Endothelial cell of umbilical vein (primary cell): Measurements from ENCODE around the gene CALD1.

Source experiments
- CTCF ChIP-seq, 2 donors: IDR thresholded peaks; 1 replicate in 1 of 2; 2 replicates in 1 of 2; pipeline ENCODE4 v1.5.1; 2011; ENCODE audit warnings: low read length in 2 of 2, mild to moderate bottlenecking in 2 of 2, moderate library complexity in 2 of 2, control low read depth in 1 of 2, inconsistent platforms in 1 of 2, low read depth in 1 of 2; ENCODE audit not compliant: insufficient read depth in 1 of 2; ENCODE audit errors: extremely low read depth in 1 of 2
- EZH2 ChIP-seq: IDR thresholded peaks from 2 replicates; pipeline ENCODE4 v1.6.1; 2012; ENCODE audit warnings: borderline replicate concordance, low read depth, mild to moderate bottlenecking, moderate library complexity, low read length, inconsistent platforms; ENCODE audit not compliant: severe bottlenecking
- JUN ChIP-seq: IDR thresholded peaks from 2 replicates; pipeline ENCODE4 v1.6.1; 2011; ENCODE audit warnings: borderline replicate concordance, low read depth; ENCODE audit not compliant: insufficient read length, insufficient read depth
- POLR2A ChIP-seq: IDR thresholded peaks from 2 replicates; pipeline ENCODE4 v1.6.1; 2012; ENCODE audit warnings: low read depth, mild to moderate bottlenecking, control low read depth, low read length

- no peak for TF ChIP-seq CTCF (IDR thresholded peaks at IDR 0.05; ENCODE audit: extremely low read depth in 1 of 2, insufficient read depth in 1 of 2, low read depth in 1 of 2, low read length in 2 of 2)
- TF ChIP-seq EZH2, result no peak
- TF ChIP-seq JUN, result peak; percentile 7
- peak; percentile 71 for TF ChIP-seq POLR2A
Measured at GRCh38 chr7:134813663-134814396, 34.4 kb downstream of the CALD1 start.
